Mammary epithelial cell (primary cell): ENCODE data around the gene DUS3L.

Source experiments
- EZH2 ChIP-seq: IDR thresholded peaks from 2 replicates; pipeline ENCODE4 v1.6.1; 2012; ENCODE audit warnings: low read length, inconsistent platforms, borderline replicate concordance
- TF ChIP-seq, protein P1 (sequence below), 2 donors: IDR thresholded peaks in 1 of 2; conservative IDR thresholded peaks in 1 of 2; 2 replicates each; pipeline ENCODE4 v1.5.1; 2011 to 2012; ENCODE audit warnings: inconsistent platforms in 2 of 2, low read length in 2 of 2, mild to moderate bottlenecking in 2 of 2, control low read depth in 1 of 2, low read depth in 1 of 2; ENCODE audit not compliant: insufficient read depth in 1 of 2; ENCODE audit errors: extremely low read depth in 1 of 2

DNA sequence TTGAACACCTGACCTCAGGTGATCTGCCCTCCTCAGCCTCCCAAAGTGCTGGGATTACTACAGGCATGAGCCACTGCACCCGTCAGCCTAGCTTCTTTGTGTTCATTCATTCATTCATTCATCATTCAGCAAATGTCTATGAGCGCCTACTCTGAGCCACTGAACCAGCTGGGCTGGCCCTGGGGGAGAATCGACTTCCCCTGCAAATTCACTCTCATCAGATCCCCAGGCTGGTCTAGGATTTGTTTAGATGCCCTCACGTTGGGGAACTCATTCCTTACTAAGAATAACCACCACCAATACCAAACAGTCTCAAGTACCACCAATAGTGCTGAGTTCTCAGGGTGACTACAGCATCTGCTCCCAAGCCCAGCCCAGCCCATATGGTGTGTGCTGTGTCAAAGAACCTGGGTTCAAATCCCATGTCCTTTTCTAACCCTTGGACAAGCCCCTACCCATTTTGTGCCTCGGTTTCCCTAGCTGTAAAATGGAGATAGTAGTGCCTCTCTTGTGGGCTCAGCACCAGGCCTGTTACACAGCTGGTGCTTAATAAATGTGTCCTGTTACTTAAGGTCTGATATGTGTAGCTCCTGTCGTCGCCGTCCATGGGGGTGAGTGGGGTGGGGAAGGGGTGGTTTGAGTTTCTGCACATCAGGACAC lies 30.7 kb upstream of the DUS3L start:
- TF ChIP-seq, protein P1, sequence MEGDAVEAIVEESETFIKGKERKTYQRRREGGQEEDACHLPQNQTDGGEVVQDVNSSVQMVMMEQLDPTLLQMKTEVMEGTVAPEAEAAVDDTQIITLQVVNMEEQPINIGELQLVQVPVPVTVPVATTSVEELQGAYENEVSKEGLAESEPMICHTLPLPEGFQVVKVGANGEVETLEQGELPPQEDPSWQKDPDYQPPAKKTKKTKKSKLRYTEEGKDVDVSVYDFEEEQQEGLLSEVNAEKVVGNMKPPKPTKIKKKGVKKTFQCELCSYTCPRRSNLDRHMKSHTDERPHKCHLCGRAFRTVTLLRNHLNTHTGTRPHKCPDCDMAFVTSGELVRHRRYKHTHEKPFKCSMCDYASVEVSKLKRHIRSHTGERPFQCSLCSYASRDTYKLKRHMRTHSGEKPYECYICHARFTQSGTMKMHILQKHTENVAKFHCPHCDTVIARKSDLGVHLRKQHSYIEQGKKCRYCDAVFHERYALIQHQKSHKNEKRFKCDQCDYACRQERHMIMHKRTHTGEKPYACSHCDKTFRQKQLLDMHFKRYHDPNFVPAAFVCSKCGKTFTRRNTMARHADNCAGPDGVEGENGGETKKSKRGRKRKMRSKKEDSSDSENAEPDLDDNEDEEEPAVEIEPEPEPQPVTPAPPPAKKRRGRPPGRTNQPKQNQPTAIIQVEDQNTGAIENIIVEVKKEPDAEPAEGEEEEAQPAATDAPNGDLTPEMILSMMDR (conservative IDR thresholded peaks at IDR 0.05 in 1 of 2, IDR thresholded peaks at IDR 0.05 in 1 of 2; ENCODE audit: extremely low read depth in 1 of 2, insufficient read depth in 1 of 2, low read depth in 1 of 2, low read length in 2 of 2) = no peak
- TF ChIP-seq EZH2 = no peak
